K562 (cell line): ENCODE data around the gene TSPYL6. TPM values are rescaled to one million over a fixed set of nuclear protein-coding genes. Genes with fewer than 3 reads are reported as not detected.

ENCODE experiments used
- HOXB6 ChIP-seq: fragments of 250-450 bp; sonication (Bioruptor Pico); IDR thresholded peaks from 2 replicates; pipeline ENCODE4 v1.5.1; 2022; ENCODE audit warnings: mild to moderate bottlenecking, borderline replicate concordance
- ZBTB11 ChIP-seq, 3 experiments: fragments of 200-800 bp in 1 of 3; fragments of 250-450 bp in 1 of 3; fragments of 450-650 bp in 1 of 3; sonication (Bioruptor Pico) in 1 of 3; sonication (Bioruptor generic) in 1 of 3; formaldehyde crosslinking in 1 of 3; IDR thresholded peaks; 2 replicates each; pipeline versions ENCODE4 v1.6.1 to v1.8.0; 2016 to 2022; ENCODE audit warnings: mild to moderate bottlenecking in 2 of 3, missing genetic modification characterization in 2 of 3, missing compliant biosample characterization in 1 of 3, moderate library complexity in 1 of 3
- ZBTB26 ChIP-seq: fragments of 450-650 bp; formaldehyde crosslinking; IDR thresholded peaks from 2 replicates; pipeline ENCODE4 v1.4.0; 2022; ENCODE audit warnings: missing genetic modification characterization
- ZNF253 ChIP-seq: fragments of 250-450 bp; sonication (Bioruptor Pico); conservative IDR thresholded peaks from 2 replicates; pipeline ENCODE4 v1.6.1; 2021; ENCODE audit warnings: mild to moderate bottlenecking
- polyA plus RNA-seq, 8 experiments: library from polyadenylated mRNA; depleted of rRNA in 4 of 8; stranded (reverse) in 5 of 8; unstranded in 3 of 8; fragments of >200 nt; fragmentation: Nextera tagmentation in 2 of 8; fragmentation: Illumina TruSeq in 1 of 8; extraction: Ambion mirVana in 2 of 8; extraction: Trizol in 1 of 8; gene quantifications; 2 replicates each; pipeline versions ENCODE4 v1.2.1 to v1.2.3, GENCODE V29; 2011 to 2014; ENCODE audit warnings: inconsistent platforms in 1 of 8, missing spikeins in 1 of 8
- total RNA-seq, 7 experiments: library from RNA; depleted of rRNA in 6 of 7; stranded (reverse); fragments of >200 nt in 6 of 7; fragmentation: Illumina TruSeq in 2 of 7; extraction: Trizol in 2 of 7; gene quantifications; 2 replicates each; pipeline versions ENCODE4 v1.2.1 to v1.2.3, GENCODE V29; 2011 to 2021; ENCODE audit warnings: low replicate concordance in 1 of 7

The TSPYL6 gene
- total and polyA plus RNA-seq, 9 of the 15 experiments (the other 6 are each of a cell fraction or from before 2014, with no cell fraction given): 1.5 to 10.1 (median 7.6) TPM

DNA sequence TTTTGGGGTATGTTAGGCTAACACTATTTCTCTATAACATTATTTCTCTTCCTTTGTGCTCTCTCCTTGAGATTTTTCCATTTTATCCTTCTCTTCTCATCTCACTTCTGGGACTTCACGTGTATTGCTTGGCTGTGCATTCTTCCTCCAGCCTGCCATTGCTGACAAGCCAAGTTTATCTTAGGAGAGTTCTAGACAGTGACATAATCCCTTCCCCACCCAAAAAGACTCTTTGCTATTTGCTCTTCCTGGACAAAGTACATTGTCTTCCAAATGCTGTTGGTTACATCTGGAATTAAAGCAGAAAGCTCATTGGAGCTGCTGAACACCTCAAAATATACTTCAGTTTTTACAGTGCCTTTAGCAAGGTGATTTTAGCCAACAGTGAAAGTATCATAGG, 8.9 kb downstream of the TSPYL6 start (continued):
- TF ChIP-seq ZBTB11 (CRISPR knock-in tag; IDR thresholded peaks at IDR 0.05) (no peak), ZBTB26 (no peak), ZNF253 (CRISPR knock-in tag) (no peak), HOXB6 (no peak)
